Nephron (organoid): ENCODE data around the gene KCNS3.

Experiments used
- H3K27ac Mint-ChIP-seq, 3 experiments: 2 replicates each; pipeline ENCODE4 v1.8.0; 2020; ENCODE audit warnings: mixed read lengths in 3 of 3, mild to moderate bottlenecking in 2 of 3, moderate library complexity in 1 of 3
- H3K27me3 Mint-ChIP-seq: 2 replicates; pipeline ENCODE4 v1.8.0; 2021; ENCODE audit warnings: low read depth, mild to moderate bottlenecking, moderate library complexity, mixed read lengths
- H3K36me3 Mint-ChIP-seq: 2 replicates; pipeline ENCODE4 v1.8.0; 2020; ENCODE audit warnings: low read depth, mixed read lengths
- H3K4me1 Mint-ChIP-seq: 2 replicates; pipeline ENCODE4 v1.8.0; 2020; ENCODE audit warnings: mixed read lengths
- H3K4me3 Mint-ChIP-seq, 3 experiments: 2 replicates each; pipeline ENCODE4 v1.8.0; 2020; ENCODE audit warnings: mild to moderate bottlenecking in 3 of 3, mixed read lengths in 3 of 3, moderate library complexity in 2 of 3
- H3K9me3 Mint-ChIP-seq: 2 replicates; pipeline ENCODE4 v1.8.0; 2020; ENCODE audit warnings: mixed read lengths
- TF ChIP-seq, protein P1 (sequence below), 3 experiments: fragments of 200-600 bp; sonication (generic); IDR thresholded peaks; one replicate each; pipeline ENCODE4 v1.5.0; 2021; ENCODE audit warnings: antibody characterized with exemption in 3 of 3; ENCODE audit not compliant: unreplicated experiment in 3 of 3

KCNS3 gene

DNA sequence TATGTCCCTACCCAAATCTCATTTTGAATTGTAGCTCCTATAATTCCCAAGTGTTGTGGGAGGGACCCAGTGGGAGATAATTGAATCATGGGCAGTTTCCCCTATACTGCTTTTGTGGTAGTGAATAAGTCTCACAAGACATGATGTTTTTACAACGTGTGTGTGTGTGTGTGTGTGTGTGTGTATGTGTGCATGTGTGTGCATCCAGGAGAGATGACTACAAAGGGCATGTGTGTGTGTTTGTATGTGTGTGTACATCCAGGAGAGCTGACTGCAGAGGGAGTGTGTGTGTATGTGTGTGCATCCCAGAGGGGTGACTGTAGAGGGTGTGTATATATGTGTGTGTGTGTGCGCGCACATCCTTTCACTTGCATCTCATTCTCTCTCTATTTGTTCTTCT lies 86.7 kb downstream of the KCNS3 start:
- no peak overlapping the region for H3K27ac Mint-ChIP-seq
- H3K4me1 Mint-ChIP-seq: peaks cover 8% of the 10 kb centered on the region
- no peak overlapping the region for H3K4me3 Mint-ChIP-seq
- TF ChIP-seq, protein P1, sequence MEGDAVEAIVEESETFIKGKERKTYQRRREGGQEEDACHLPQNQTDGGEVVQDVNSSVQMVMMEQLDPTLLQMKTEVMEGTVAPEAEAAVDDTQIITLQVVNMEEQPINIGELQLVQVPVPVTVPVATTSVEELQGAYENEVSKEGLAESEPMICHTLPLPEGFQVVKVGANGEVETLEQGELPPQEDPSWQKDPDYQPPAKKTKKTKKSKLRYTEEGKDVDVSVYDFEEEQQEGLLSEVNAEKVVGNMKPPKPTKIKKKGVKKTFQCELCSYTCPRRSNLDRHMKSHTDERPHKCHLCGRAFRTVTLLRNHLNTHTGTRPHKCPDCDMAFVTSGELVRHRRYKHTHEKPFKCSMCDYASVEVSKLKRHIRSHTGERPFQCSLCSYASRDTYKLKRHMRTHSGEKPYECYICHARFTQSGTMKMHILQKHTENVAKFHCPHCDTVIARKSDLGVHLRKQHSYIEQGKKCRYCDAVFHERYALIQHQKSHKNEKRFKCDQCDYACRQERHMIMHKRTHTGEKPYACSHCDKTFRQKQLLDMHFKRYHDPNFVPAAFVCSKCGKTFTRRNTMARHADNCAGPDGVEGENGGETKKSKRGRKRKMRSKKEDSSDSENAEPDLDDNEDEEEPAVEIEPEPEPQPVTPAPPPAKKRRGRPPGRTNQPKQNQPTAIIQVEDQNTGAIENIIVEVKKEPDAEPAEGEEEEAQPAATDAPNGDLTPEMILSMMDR (IDR thresholded peaks at IDR 0.05; ENCODE audit: unreplicated experiment in 3 of 3): no peak
- H3K36me3 Mint-ChIP-seq: no peaks in the 10 kb centered on the region
- peaks cover 3% of the 10 kb centered on the region for H3K9me3 Mint-ChIP-seq
- H3K27me3 Mint-ChIP-seq: peaks cover 6% of the 10 kb centered on the region

DNA sequence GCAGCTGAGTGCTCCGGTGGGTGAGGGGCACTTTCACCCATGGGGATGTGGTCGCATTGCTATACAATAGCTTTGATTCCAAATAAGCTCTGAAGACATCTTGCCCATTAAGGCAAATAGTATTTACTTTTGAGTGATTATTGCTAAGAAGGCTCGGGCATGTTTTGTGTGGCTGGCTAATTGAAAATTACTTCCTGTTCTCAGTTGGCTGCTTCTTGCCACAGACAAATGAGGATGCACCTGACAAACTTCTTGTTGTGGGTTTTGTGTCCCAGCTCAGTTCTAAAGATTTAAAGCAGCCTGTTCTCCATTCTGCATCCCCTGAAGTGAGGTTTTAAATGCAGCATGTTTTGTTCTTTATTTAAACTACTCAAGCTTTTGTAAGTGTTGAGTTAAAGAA lies 88.3 kb downstream of the KCNS3 start:
- H3K27ac Mint-ChIP-seq: no peak overlapping the region
- no peaks in the 10 kb centered on the region for H3K36me3 Mint-ChIP-seq
- TF ChIP-seq, protein P1 (IDR thresholded peaks at IDR 0.05; ENCODE audit: unreplicated experiment in 3 of 3): no peak
- H3K9me3 Mint-ChIP-seq: peaks cover 3% of the 10 kb centered on the region
- H3K4me1 Mint-ChIP-seq: peaks cover 6% of the 10 kb centered on the region
- H3K4me3 Mint-ChIP-seq: no peak overlapping the region
- no peaks in the 10 kb centered on the region for H3K27me3 Mint-ChIP-seq

DNA sequence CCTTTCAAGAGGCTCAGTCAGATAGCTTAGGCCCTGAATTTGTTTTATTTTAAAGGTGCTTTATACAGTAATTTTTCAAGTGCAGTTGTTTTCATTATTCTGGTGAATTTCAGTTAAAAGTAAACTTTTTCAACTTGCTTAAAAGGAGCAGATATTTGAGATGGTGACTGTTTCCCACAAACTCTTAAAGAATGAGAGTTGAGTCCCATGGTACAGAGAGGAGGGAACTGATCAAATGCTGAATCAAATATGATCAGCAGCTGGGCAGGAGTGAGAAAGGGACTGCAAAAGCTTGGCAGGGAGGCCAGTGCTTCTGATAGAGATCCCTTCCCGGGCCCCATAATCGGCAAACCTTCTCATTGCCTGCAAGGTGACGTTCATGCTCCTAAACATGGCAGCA lies 91.2 kb downstream of the KCNS3 start:
- TF ChIP-seq, protein P1 (IDR thresholded peaks at IDR 0.05; ENCODE audit: unreplicated experiment in 3 of 3): no peak
- H3K36me3 Mint-ChIP-seq: no peaks in the 10 kb centered on the region
- no peak overlapping the region for H3K4me3 Mint-ChIP-seq
- no peaks in the 10 kb centered on the region for H3K4me1 Mint-ChIP-seq
- H3K9me3 Mint-ChIP-seq: no peaks in the 10 kb centered on the region
- no peaks in the 10 kb centered on the region for H3K27me3 Mint-ChIP-seq
- H3K27ac Mint-ChIP-seq: no peak overlapping the region

DNA sequence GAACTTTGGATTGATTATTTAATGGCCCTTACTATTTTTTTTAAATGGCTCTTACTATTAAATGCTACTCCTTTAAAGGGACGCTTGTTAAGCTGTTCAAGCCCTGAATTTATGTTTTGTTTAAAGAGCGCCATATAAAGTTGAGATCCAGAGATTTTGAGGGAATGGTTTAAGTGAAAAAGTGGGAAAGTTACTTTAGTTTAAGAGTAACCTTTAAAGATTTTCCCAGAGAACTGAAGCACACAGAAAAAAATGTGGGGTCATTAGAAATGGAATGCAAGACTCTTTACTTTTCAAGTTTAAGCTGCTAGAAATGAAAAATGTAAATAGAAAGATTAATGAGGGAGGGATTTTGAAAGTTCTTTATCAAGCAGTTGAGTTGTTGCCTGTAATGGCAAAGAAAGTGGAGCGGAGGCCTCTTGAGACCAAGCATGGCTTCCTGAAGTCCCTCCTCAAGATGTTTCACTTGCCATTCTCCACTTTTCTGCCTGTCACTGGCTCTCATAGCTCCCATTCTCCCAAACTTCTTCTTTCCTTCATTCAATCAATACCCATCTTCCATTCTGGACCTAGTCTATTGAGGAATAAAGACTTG lies 93.2 kb downstream of the KCNS3 start:
- H3K36me3 Mint-ChIP-seq: no peaks in the 10 kb centered on the region
- no peaks in the 10 kb centered on the region for H3K27me3 Mint-ChIP-seq
- peaks cover 4% of the 10 kb centered on the region for H3K4me1 Mint-ChIP-seq
- H3K9me3 Mint-ChIP-seq: no peaks in the 10 kb centered on the region
- H3K4me3 Mint-ChIP-seq: no peak overlapping the region
- TF ChIP-seq, protein P1 (IDR thresholded peaks at IDR 0.05; ENCODE audit: unreplicated experiment in 3 of 3): no peak
- H3K27ac Mint-ChIP-seq: peak overlapping the region in 2 of 3 experiments; percentile 32 to 47

DNA sequence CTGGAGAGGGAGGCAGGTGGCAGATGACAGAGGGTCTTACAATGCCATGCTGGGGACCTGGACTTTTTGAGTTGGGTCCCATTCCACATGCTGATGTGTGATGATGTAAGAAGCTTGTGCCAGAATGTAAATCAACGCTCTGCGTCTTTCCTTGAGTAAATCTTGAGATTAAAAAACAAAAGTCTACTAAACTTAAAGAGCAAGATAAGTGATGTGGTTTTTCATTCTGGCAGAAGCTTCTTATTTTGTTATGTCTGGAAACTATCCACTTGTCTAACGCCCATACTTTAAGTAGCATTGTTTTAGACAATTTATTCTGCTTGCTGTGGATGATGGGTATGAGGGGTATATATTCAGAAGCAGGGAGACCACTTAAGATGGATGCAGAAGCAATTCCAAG lies 94.5 kb downstream of the KCNS3 start:
- peak overlapping the region in 1 of 3 experiments; percentile 6 for H3K27ac Mint-ChIP-seq
- no peaks in the 10 kb centered on the region for H3K36me3 Mint-ChIP-seq
- H3K27me3 Mint-ChIP-seq: no peaks in the 10 kb centered on the region
- peaks cover 16% of the 10 kb centered on the region for H3K4me1 Mint-ChIP-seq
- no peak overlapping the region for H3K4me3 Mint-ChIP-seq
- TF ChIP-seq, protein P1 (IDR thresholded peaks at IDR 0.05; ENCODE audit: unreplicated experiment in 3 of 3): no peak
- no peaks in the 10 kb centered on the region for H3K9me3 Mint-ChIP-seq

DNA sequence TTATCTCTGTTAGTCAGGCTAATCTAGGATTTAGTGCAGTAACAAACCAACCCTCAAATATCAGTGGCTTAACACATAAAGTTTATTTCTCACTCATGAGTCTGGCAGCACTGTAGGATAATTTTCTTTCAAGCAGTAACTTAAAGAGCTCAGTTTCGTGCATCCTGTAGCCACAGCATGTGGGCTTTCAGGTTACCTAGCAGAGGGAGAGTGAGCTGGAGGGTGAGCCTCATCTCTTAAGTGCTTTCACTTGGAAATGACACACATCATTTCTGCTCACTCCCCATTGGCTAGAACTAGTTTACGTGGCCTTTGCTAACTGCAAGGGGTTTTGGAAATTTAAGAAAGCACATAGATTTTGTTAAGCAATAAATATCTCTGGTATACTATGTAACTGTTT lies 96.9 kb downstream of the KCNS3 start:
- Mint-ChIP-seq H3K27me3 (peaks cover 3% of the 10 kb centered on the region), H3K9me3 (no peaks in the 10 kb centered on the region), H3K27ac (no peak overlapping the region), H3K4me3 (no peak overlapping the region), H3K36me3 (no peaks in the 10 kb centered on the region), H3K4me1 (peaks cover 29% of the 10 kb centered on the region)
- TF ChIP-seq, protein P1 (IDR thresholded peaks at IDR 0.05; ENCODE audit: unreplicated experiment in 3 of 3): no peak
